ENCODE measurements around the gene MAD1L1.

The MAD1L1 gene

GRCh38 chr7:2029936-2030335, 202.8 kb downstream of the MAD1L1 start:
- DNase-seq (ENCODE audit: low spot score), result no peak

DNA sequence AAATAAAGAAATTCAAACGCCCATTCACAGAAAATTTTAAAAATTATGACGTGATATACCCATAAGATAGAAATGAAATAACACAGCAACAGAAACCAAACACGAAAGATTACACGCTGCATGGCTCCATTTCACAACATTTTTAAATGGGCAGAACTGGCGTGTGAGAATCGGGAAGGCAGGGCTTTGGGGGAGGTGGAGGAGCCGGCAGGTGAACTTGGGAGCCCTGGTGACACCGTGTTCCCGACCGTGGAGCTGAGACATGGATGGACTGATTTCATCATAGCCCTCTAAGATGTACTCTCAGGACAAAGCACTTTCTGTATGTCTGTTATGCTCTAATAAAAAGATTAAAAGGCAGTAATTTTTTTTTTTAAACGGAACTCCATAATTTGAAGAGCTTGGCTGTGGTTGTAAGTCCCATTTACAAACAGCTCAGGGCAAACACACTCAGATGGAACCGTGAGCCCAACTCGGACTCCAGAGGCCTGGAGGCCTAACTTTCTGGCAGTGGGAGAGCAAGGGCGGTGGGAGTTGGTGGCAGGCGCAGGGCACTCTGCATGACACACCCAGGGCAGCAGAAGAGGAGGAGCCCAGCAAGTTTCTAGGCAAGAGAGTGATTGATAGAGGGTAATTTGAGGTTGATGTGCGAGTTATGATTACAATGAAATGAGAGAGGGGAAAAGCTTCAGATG, 203.4 kb downstream of the MAD1L1 start:
- no peak for DNase-seq (ENCODE audit: low spot score)

GRCh38 chr7:2028733-2029132, 204.0 kb downstream of the MAD1L1 start:
- DNase-seq (ENCODE audit: low spot score), result no peak

DNA sequence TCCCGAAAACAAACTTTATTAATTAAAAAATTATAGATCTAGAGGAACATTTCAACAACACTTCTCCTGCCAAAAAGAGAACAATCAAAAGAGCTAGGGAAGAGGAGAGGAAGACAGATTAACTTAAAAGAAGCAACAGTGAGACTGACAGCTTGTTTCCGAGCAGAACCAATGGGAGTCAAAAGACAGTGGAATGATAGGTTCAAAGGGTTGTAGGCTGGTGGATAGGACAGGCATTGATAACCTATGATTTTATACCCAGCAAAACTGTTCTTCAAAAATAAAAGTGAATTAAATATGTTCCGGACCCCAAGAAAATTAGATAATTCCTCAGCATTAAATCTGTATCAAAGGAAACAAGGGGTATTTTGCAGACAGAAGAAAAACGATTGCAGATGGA, 207.6 kb downstream of the MAD1L1 start:
- DNase-seq (ENCODE audit: low spot score), result no peak

- DNase-seq (ENCODE audit: low spot score), result no peak
Measured at GRCh38 chr7:2024567-2024918, 208.2 kb downstream of the MAD1L1 start.

- no peak for DNase-seq (ENCODE audit: low spot score)
Measured at GRCh38 chr7:2023877-2024566, 208.7 kb downstream of the MAD1L1 start.

DNA sequence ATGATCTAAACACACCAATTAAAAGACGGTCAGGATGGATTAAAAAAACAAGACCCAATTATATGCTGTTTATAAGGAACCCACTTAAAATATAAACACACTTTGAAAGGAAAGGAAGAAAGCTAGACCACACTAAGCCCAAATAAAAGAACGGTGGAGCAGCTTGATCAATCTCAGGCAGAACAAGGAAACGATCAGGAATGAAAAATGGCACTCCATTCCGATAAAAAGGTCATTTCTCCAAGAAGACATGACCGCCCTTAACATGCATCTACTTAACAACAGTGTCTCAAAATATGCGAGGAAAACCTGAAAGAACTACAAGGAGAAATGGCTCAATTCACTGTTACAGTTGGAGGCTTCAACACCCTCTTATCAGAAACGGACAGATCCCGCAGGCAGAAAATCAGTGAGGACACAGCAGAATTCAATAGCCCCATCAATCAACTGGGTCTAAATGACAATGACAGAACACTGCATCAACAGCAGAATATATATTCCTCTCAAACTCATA, 210.0 kb downstream of the MAD1L1 start:
- DNase-seq (ENCODE audit: low spot score), result no peak

DNA sequence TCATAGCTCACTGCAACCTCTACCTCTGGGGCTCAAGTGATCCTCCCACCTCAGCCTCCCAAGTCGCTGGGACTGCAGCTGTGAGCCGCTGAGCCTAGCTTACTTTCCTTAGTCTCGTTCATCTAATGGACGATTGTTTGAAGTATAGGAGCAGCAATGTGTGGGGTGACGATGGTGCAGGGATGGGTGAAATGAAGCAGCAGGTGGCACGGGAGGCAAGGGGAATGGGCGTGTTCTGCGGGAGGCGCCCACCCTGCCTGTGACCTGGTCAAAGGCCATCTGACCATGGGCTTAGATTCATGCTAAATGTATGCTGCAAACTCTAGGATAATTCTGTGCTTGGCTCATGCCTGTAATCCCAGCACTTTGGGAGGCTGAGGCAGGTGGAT, 210.7 kb downstream of the MAD1L1 start:
- DNase-seq (ENCODE audit: low spot score), result no peak

- DNase-seq (ENCODE audit: low spot score), result no peak
Measured at GRCh38 chr7:2019711-2020511, 212.8 kb downstream of the MAD1L1 start.

DNA sequence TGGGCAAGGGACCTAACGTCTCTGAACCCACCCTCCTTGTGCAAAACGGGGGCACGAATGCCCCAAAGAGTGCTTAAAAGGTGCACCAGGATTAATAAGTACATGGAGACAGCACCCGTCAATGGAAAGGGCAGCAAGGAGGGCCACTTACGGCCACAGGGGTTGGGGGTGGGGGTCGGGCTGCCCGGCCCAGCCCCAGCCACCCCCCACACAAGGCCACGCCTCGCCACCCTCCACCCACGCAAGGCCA, 213.4 kb downstream of the MAD1L1 start:
- DNase-seq (ENCODE audit: low spot score), result no peak

DNA sequence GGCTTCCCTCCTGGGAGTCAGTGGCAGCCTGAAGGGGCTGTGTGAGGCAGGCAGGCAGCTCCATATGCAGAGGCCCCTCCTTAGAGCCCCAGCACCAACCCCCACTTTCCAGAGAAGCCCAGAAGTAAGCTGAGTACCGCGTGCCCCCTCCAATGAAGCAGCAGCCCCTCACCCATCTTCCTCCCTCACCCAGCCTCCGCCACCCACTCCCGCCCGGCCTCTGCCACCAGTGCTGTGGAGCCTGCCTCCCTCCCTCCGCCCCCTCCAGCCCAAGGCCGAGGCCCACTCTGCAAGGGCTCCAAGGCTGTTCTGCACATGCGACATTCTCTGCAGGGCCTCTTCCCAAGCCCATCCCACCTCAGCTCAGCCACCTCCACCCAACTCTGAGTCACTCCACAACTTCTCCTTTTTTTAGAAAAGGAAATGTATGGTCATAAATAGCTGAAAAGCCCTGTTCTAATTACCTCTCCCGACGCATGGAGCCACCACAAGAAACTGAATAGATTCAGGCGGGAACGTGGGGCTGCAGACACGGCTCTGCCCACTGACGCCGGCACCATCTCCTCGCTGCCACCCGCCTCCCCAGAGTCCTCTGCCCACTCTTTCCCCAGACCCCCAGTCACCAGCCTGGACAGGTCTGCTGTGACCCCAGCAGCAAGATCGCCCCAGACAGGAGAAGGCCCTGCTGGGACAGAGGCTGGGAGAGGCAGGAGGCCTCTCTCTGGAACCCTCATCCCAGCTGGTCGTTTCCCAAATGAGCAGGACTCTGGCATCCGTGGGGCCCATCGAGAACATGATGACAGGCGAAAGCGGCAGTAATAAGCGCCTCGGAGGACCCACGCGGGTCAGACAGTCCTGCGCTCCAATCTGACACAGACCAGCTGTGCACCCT, 213.9 kb downstream of the MAD1L1 start:
- DNase-seq (ENCODE audit: low spot score), result no peak

DNA sequence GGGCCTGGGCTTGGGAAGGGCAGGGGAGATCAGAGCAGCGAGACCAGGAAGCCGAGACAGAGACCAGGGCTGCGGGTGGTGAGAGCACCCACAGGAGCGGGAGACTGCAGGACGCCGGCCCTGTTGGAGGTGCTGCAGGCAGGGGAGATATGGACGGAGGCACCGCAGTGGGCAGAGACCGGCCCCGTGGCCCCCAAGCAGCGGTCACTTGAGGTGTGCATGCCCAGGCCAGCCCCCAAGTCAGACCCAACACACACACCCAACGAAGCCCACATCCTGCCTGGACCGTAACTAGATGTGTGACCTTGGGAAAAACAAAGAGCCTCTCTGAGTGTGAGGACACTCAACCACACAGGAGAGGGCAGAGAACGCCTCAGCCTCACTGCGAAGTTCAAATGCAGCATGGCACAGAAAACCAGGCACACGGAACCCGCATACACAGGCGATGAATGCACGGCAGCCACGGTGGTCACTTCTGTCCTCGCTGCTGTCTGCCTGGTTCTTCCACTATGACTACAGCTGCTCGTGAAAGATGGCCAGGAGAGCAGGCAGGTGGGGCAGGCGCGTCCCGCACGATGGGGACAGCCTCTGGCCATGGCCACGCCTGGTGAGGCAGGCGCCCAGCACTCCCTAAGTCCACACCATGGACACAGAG, 214.7 kb downstream of the MAD1L1 start:
- DNase-seq (ENCODE audit: low spot score), result no peak

GRCh38 chr7:2017481-2017891, 215.3 kb downstream of the MAD1L1 start:
- DNase-seq (ENCODE audit: low spot score), result no peak

- no peak for DNase-seq (ENCODE audit: low spot score)
Measured at GRCh38 chr7:2016761-2017480, 215.8 kb downstream of the MAD1L1 start.

DNA sequence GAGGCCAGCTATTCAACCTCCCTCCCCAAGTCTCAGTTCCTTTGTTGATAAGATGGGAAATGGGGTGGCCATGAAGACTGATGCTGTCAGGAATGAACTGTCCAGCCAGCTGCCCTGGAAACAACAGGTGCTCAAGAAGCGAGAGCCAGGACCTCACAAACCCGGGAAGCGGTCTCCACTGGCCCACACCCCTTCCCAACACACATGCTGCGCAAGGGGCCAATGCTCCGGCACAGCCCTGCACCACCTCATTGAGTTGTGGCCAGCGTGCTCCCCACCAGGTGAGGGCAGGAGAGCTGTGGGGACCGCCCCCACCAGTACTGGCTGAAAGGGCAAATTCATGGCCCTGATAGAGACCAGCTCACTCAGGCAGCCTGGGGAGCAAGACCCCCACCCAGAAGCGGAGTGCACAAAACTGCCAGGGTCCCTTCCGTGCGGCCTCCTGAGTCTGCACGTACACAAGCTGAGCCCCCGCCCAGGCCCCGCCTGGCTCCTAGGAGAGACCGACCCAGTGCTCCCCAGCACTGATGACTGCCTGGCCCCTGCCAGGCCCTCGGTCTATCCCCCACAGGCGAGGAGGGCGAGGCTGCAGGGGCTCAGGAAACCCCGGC, 216.6 kb downstream of the MAD1L1 start:
- no peak for DNase-seq (ENCODE audit: low spot score)

GRCh38 chr7:2015251-2015871, 217.4 kb downstream of the MAD1L1 start:
- no peak for DNase-seq (ENCODE audit: low spot score)

DNA sequence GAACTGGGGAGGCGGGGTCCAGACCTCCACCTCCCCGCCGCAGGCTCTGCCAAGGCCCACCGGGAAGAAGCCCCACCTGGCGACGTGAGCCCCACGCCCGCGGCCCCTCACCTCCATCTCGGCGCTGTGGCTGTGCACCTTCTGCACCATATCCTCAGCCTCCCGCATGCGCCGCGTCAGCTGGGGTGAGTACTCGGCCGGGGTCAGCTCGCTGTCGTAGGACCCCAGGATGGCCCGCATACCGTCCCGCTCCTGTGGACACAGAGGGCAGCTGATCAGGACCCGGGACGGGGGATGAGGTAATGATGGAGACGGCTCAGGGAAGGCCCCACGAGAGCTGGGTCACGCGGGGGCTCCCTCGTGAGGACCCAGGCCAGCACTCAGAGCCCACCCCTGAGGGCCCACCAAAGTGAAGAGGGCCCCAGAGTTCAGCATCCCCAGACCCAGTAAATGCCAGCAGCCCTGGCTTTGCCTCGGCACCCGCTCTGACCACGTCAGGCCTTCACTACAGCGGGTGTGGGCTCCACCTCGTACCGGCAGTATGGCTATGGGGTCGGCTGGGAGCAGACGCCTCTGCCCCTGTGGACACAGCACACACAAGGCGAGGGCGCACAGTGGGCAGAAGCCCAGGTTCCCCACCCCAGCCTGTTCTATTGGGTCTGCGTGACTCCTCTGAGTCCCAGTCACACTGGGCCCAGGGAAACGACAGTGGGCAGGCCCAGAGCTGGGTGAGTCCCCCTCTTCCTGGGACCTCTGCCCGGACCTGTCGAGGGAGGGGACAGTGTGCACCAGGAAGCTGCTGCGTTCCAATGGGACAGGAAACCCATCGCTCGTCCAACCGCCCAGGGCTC, 218.1 kb downstream of the MAD1L1 start:
- DNase-seq (ENCODE audit: low spot score), result no peak

GRCh38 chr7:2013381-2014311, 219.1 kb downstream of the MAD1L1 start:
- DNase-seq (ENCODE audit: low spot score), result no peak

Data from D341Med (cell line).